ENCODE results near the gene SLC8A2.

Gene SLC8A2

DNA sequence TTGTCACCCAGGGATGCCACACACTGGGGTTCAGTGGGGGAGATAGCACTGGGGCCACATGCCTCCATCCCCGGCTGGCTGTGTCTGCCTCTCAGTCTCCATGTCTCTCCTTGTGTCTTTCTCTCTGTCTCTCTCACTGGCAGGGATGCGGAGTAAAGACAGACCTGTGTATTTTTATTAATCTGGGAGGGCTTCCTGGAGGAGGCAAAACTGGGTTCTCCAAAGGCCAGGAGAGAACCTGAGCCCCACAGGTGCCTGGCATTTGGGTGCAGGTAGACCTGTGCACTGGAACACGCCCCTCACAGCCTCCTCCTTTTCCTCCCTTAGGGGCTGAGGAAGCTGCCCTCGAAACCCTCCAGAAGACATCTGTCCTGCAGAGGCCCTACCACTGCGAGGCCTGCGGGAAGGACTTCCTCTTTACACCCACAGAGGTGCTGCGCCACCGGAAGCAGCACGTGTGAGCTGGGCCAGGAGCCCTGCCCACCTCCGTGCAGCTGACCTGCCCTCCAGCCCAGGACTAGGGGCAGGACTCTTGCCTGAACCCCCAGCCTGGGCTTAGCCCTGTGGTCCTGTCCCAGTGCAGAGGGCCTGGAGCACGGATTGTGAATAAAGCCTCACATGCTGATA, 89.9 kb downstream of the SLC8A2 start:
- no peak for DNase-seq (ENCODE audit: low read depth, low spot score)

- no peak for DNase-seq (ENCODE audit: low read depth, low spot score)
These were observed 90.6 kb downstream of the SLC8A2 start for GRCh38 chr19:47381121-47381520.

- DNase-seq (ENCODE audit: low read depth, low spot score): no peak
These were observed 91.1 kb downstream of the SLC8A2 start for GRCh38 chr19:47380559-47380958.

- DNase-seq (ENCODE audit: low read depth, low spot score): no peak
These were observed 92.2 kb downstream of the SLC8A2 start for GRCh38 chr19:47379381-47379938.

DNA sequence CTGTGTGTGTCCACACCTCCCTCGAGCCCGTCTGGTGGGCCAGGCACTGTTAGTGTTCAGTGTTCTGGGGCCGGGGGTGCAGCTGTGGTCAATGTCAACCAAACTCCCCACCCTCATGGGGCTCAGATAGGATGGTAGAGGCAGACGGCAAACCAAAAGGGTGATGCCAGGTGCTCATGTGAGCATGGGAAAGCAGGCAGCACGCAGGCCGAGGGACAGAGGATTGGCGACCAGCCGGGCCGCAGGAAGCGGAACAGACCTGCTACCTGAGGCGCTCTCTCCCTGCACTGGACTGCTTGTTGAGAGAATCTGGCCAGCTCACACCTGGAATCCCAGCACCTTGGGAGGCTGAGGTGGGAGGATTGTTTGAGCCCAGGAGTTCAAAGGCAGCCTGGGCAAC, 93.4 kb downstream of the SLC8A2 start:
- no peak for DNase-seq (ENCODE audit: low read depth, low spot score)
